Nucleus accumbens (tissue), 56 donors: ENCODE results near the gene COL4A1.

Experiments used
- DNase-seq, 56 donors: peaks; one replicate each; lab custom pipeline; 2025; lab: John Stamatoyannopoulos, UW

The COL4A1 gene

GRCh38 chr13:110342474-110342873, 35.5 kb upstream of the COL4A1 start:
- DNase-seq = no peak

DNA sequence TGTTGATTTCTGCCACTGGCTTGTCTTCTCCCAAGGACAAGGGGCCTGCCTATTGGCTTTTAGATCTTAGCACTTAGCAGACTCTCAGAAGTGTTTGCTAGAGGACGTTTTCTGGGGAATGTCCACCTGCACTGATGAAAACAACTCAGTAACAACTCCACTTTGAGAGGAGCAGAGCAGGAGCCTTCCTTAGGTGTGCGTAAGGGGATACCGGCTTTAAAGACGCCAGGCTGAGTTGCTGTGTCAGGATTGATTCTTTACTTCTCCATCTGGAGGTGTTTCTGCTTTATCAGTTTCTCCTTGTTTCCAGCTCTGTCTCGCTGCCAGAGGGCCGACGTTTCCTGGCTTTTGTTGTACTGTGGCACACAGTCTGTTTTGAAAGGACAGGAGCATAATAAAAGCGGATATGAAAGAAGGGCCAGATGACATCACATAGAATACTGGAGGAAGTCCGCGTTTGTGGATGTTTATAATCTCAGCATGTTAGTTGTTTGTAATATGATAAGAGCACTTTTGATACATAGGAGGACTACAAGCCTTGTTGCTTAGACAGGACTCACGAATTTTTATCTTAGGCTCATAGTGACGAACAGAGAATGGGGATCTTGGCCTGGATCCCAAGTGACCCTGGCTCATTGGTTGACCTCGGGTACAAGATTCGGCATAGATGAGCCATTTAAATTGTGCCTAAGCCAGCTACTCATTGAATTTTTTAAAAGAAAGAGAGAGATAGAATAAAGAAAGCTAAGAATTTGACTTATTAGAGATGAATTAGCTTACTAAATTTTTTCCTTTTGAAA, 34.7 kb upstream of the COL4A1 start:
- DNase-seq = no peak

- DNase-seq = peak in 1 of 56 donors; percentile 9
Measured at GRCh38 chr13:110340812-110341444, 34.0 kb upstream of the COL4A1 start.

GRCh38 chr13:110339975-110340550, 33.1 kb upstream of the COL4A1 start:
- DNase-seq = no peak

GRCh38 chr13:110339263-110339662, 32.3 kb upstream of the COL4A1 start:
- DNase-seq = no peak

- DNase-seq = no peak
Measured at GRCh38 chr13:110338441-110339101, 31.6 kb upstream of the COL4A1 start.

DNA sequence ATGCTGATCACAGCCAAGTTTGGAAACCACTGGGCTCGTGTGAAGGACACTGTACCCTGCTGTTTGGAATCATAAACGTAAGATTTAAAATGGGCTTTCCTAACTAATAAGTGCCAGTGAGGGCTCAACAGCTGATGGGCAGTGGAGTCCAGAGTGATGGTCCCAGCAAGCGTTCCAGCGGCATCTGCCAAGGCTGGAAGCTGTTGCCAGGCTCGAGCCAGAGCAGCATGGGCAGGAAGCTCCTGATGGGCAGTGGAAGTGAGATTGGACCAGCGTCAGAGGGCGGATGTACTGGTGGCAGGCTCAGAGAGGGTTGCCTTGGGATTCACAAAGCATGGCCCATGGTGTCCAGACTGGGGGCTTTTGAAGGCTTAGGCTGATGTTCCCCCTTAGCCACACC, 30.3 kb upstream of the COL4A1 start:
- DNase-seq = no peak

- no peak for DNase-seq
Measured at GRCh38 chr13:110336681-110337080, 29.7 kb upstream of the COL4A1 start.

GRCh38 chr13:110336108-110336507, 29.2 kb upstream of the COL4A1 start:
- no peak for DNase-seq

DNA sequence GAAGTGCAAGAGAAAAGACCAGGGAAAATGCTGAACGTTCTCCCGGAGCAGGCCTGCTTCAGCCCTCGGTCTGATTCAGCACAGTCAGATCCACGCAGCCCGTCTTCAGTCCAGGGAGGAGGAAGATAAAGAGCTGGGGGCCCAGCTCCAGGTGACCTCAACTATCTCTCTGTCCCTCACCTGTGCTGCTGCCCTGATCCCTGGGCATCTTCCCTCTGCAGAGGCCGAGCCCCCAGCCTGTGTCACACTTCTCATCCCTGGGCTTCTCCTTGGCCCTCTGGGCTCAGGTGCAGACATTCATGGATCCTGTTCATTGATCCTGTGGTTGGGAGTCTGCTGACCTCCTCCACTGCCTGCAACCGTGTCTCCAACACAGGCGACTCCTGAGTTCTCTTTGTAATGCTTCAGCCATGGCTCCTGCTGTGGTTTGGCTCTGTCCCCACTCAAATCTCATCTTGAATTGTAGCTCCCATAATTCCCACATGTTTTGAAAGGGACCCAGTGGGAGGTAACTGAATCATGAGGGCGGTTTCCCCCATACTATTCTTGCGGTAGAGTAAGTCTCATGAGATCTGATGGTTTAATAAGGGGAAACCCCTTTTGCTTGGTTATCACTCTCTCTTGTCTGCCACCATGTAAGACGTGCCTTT, 28.0 kb upstream of the COL4A1 start:
- DNase-seq = no peak

DNA sequence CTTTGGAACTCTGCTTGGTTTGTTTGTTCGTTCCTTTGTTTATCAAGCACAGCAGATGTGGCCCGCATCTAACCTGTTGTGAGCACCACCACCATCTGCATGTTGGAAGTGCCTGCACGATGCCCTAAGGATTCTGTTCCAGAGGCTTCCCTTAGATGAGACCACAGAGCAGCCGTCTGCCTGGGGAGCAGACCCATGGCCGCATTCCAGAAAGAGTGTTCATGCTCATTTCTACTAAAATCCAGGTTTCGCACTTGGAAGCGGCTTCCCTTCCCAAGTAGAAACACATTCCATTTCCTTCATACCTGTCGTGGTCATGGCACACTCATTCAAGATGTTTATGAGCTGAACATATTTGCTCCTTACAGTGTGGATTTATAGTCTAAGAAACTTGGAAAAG, 27.3 kb upstream of the COL4A1 start:
- no peak for DNase-seq

DNA sequence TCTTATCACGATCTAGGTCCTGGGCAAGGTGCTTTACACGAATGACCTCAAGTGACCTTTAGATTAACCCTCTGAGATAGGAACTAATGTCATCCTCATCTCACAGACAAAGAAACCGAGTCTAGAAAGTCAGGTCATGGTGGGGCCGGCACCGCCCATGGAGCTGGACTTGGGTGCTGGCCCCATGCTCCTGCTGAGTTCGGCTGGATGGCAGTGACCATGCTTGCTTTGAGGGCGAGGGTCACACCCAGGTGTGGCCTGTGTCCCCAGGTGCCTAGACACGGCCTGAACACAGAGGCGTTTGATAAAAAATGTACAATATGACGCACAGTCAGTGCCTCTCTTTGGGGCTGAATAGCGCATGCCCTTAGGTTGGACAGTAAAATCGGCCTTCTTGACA, 26.9 kb upstream of the COL4A1 start:
- DNase-seq = no peak

GRCh38 chr13:110332750-110333149, 25.8 kb upstream of the COL4A1 start:
- DNase-seq = no peak

DNA sequence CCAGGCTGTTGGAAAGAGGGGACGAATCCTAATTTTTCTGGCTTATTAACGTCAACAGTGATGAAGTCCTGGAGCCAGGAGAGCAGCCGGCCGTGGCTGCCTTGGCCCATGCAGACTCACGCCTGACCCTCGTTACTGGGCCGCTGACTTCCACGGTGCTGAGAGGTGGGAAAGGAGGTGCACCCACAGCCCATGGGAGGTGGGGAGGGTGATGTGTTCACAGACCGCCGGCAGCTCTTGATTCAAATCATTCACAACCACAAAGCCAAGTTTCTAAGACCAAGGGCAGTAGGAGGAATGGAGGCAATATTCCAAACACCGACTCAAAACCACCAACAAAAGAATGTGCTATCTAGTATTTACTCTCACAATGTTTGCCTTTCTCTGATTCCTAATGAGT, 24.4 kb upstream of the COL4A1 start:
- DNase-seq = no peak

- no peak for DNase-seq
Measured at GRCh38 chr13:110330491-110331011, 23.6 kb upstream of the COL4A1 start.

DNA sequence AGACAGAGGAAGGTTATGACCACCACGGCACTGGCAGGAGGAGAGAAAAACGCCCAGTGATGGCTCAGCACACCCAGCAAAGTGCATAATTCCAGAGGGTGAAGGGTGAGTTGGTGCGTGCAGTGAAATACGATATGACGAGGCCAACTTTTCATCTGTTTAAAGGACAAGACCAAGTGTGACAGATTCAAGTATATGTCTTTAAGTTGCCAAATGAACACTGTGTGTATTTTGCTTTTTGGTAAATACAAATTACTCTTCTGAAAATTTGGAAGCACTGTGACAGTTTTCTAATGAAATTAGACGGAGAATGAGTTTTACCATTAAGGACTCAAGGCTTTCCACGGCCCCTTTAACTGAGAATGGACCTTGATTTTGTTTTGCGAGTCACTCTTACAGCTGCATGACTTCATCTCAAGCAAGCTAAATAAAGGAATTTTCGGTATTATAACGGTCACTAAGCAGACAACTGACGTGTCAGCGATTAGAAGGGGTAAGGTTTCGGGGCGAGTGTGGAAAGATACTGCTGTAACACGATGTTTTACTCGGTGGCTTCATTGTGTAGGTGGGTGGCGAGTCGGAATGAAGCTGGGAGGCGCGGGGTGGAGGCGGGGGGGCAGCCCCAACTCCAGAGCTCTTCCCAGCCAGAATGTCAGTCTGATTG, 23.0 kb upstream of the COL4A1 start:
- DNase-seq = no peak

- no peak for DNase-seq
Measured at GRCh38 chr13:110329258-110329657, 22.3 kb upstream of the COL4A1 start.

DNA sequence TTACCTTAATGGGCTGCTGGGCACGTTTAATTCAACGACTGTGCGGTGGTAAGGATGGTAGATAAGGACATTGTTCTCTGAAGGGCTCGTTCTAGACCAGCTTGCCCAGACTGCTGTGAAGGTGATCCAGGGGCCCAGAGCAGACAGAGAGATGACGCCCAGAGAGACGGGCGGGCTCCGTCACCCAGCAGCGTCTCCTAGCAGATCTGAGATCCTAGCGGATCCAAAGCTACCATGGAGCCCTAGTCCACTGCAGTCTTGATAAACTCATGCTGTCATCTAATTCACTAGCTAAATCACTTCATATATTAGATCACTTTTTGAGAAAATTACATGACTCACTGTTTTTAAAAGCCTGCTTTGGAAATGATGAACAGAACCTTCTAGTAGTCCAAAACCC, 21.6 kb upstream of the COL4A1 start:
- DNase-seq = no peak

DNA sequence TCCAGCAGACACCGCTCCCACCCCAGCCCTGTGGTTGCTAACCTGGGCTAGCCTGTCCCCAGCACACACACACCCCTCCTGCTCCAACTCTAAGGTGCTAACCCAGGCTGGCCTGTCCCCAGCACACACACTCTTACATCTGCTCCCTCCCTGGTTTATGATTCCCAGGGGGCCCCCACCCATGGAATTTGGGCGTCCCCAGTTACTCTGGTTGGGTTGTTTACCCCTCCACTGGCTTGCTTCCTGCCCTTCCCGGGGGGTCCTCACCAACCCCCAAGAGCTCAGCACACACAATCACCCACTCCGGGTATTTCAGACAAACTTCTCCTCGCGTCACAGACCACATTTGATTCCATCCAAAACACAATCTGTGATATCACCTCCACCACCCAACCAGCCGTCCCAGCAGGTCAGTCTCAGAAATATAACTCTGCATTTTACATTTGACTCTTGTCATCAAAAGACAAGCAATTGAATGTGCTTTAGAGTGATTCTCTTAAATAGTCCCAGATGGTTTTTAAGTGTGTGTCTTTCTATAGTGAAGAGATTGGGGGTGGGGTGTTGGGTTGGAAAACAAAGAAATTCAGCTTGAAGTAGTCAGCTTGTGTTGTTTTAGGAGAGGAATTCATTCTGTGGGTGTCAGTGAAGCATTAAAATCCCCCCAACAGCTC, 20.2 kb upstream of the COL4A1 start:
- no peak for DNase-seq
